Measurements from ENCODE around the gene ZBTB43.
A peak's percentile ranks its signal among the peaks of the same experiment; 100 is the strongest.

Gene ZBTB43

GRCh38 chr9:126862104-126862761 is 57.4 kb downstream of the ZBTB43 start:
- Histone ChIP-seq H3K27ac (ENCODE audit: low read depth, low read length) (no peak overlapping the region), H3K4me3 (ENCODE audit: insufficient read depth, low read length, poor library complexity, severe bottlenecking) (no peak overlapping the region), H3K4me2 (ENCODE audit: low read depth, low read length, poor library complexity, severe bottlenecking) (peak overlapping the region; percentile 89)

DNA sequence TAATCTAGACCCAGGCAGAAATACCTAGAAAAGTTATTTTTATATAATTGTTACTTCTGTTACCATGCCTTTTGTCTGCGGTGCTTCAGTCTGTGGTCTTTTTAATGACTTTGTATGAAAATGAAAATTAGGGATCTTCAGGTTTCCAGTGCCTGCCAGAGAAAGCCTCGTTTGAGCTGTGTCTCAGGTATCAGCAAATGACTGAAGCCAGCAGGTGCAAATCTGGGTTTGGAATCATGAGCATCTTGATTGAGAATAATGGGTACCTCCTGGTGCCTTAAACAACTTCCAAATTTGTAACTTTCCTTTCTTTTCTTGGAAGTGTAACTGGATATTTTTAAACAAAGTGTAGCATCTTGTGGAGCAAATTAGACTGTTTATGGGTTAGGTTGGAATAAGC is 59.9 kb downstream of the ZBTB43 start:
- Histone ChIP-seq H3K4me3 (ENCODE audit: insufficient read depth, low read length, poor library complexity, severe bottlenecking) (no peak overlapping the region), H3K27ac (ENCODE audit: low read depth, low read length) (no peak overlapping the region), H4K20me1 (ENCODE audit: low read depth, low read length) (0 out of 2 replicates have a peak, but pooled peaks cover 3% of the 10 kb centered on the region), H3K9ac (ENCODE audit: low read length) (no peak overlapping the region), H3F3A (ENCODE audit: insufficient read depth) (0 out of 2 replicates have a peak, but pooled peaks cover 4% of the 10 kb centered on the region), H2AFZ (ENCODE audit: low read depth, low read length, severe bottlenecking) (no peak overlapping the region), H3K36me3 (ENCODE audit: low read length) (no peaks in the 10 kb centered on the region), H3K4me2 (ENCODE audit: low read depth, low read length, poor library complexity, severe bottlenecking) (no peak overlapping the region), H3K79me2 (ENCODE audit: insufficient read depth, low read length) (no peaks in the 10 kb centered on the region), H3K9me3 (ENCODE audit: insufficient read depth, low read length) (no peaks in the 10 kb centered on the region), H3K27me3 (ENCODE audit: low read length) (no peaks in the 10 kb centered on the region), H3K9me2 (replicated peaks; ENCODE audit: insufficient read depth, low read length) (no peaks in the 10 kb centered on the region)
- TF ChIP-seq EZH2phosphoT487 (conservative IDR thresholded peaks at IDR 0.05; ENCODE audit: low read length) (no peak), CTCF (IDR thresholded peaks at IDR 0.05; ENCODE audit: insufficient read depth, low read length, poor library complexity, severe bottlenecking) (no peak)

More at GRCh38 chr9:126862104-126862761, 57.4 kb downstream of the ZBTB43 start:
- no peaks in the 10 kb centered on the region for H3K36me3 ChIP-seq (ENCODE audit: low read length)
- 0 out of 2 replicates have a peak, but pooled peaks cover 3% of the 10 kb centered on the region for H4K20me1 ChIP-seq (ENCODE audit: low read depth, low read length)
- no peaks in the 10 kb centered on the region for H3K79me2 ChIP-seq (ENCODE audit: insufficient read depth, low read length)
- TF ChIP-seq EZH2phosphoT487 (conservative IDR thresholded peaks at IDR 0.05; ENCODE audit: low read length) (no peak), CTCF (IDR thresholded peaks at IDR 0.05; ENCODE audit: insufficient read depth, low read length, poor library complexity, severe bottlenecking) (no peak)
- H3K27me3 ChIP-seq (ENCODE audit: low read length), result no peaks in the 10 kb centered on the region
- 0 out of 2 replicates have a peak, but pooled peaks cover 4% of the 10 kb centered on the region for H3F3A ChIP-seq (ENCODE audit: insufficient read depth)
- no peaks in the 10 kb centered on the region for H3K9me2 ChIP-seq (replicated peaks; ENCODE audit: insufficient read depth, low read length)
- H3K9ac ChIP-seq (ENCODE audit: low read length), result no peak overlapping the region
- H3K9me3 ChIP-seq (ENCODE audit: insufficient read depth, low read length), result no peaks in the 10 kb centered on the region
- H2AFZ ChIP-seq (ENCODE audit: low read depth, low read length, severe bottlenecking), result no peak overlapping the region

DNA sequence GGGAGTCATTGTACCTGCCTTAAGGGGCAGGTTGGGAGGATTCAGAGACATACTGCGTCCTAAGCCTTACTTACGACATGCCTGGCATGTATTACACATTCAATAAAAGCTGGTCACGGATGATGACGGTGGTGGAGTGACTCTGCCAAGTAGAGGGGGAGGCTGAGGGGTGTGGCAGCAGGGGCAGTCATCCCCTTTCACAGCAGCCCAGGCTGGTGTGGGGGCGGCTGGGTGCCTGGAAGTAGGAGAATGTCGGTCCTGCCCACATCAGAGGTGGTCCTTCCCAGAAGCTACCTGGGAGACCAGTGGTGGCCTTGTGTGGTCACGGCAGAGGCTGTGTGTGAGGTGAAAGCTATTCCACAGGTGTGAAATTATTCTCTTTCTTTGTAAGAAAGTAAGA is 64.5 kb downstream of the ZBTB43 start:
- H3K36me3 ChIP-seq (ENCODE audit: low read length), result no peaks in the 10 kb centered on the region
- H3K27ac ChIP-seq (ENCODE audit: low read depth, low read length), result no peak overlapping the region
- no peaks in the 10 kb centered on the region for H3K27me3 ChIP-seq (ENCODE audit: low read length)
- H3K4me3 ChIP-seq (ENCODE audit: insufficient read depth, low read length, poor library complexity, severe bottlenecking), result no peak overlapping the region
- no peak overlapping the region for H3K4me2 ChIP-seq (ENCODE audit: low read depth, low read length, poor library complexity, severe bottlenecking)
- H3K79me2 ChIP-seq (ENCODE audit: insufficient read depth, low read length), result no peaks in the 10 kb centered on the region
- no peaks in the 10 kb centered on the region for H3K9me3 ChIP-seq (ENCODE audit: insufficient read depth, low read length)
- no peaks in the 10 kb centered on the region for H3K9me2 ChIP-seq (replicated peaks; ENCODE audit: insufficient read depth, low read length)
- no peak overlapping the region for H3K9ac ChIP-seq (ENCODE audit: low read length)
- no peak for TF ChIP-seq CTCF (IDR thresholded peaks at IDR 0.05; ENCODE audit: insufficient read depth, low read length, poor library complexity, severe bottlenecking)
- no peak for TF ChIP-seq EZH2phosphoT487 (conservative IDR thresholded peaks at IDR 0.05; ENCODE audit: low read length)
- H4K20me1 ChIP-seq (ENCODE audit: low read depth, low read length), result no peaks in the 10 kb centered on the region
- no peaks in the 10 kb centered on the region for H3F3A ChIP-seq (ENCODE audit: insufficient read depth)
- H2AFZ ChIP-seq (ENCODE audit: low read depth, low read length, severe bottlenecking), result no peak overlapping the region
